Peyer's patch (tissue), 4 donors: Measurements from ENCODE around the gene CAMK2D.

Experiments
- POLR2A ChIP-seq, 2 donors: fragments of 450-650 bp; IDR thresholded peaks; one replicate each; pipeline ENCODE4 v1.5.1; 2017; ENCODE audit warnings: antibody characterized with exemption in 2 of 2, mild to moderate bottlenecking in 2 of 2, moderate library complexity in 2 of 2
- TF ChIP-seq, protein P1 (sequence below), 6 experiments: fragments of 450-650 bp in 4 of 6; fragments of 200-600 bp in 2 of 6; sonication (generic) in 1 of 6; IDR thresholded peaks; one replicate each; pipeline ENCODE4 v1.5.1; 2017 to 2019; ENCODE audit warnings: antibody characterized with exemption in 6 of 6, mild to moderate bottlenecking in 3 of 6, moderate library complexity in 1 of 6

DNA sequence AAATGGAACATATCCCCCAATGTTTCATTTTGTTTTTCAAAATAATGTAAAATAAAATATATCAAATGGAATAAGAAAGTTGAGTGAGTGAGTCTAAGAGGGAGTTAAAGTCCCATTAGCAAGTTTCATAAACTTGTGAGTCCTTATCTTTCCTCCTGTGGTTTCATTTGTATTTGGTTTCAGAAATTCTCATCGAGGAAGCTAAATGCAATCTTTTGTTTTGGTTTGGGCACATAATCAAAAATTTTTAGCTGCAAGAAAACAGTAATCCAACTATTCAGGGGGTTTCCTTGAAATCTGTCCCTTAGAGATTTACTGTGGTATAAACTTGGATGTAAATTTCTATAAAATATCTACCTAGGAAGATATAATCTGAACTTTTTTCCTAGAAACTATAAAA lies 124.2 kb downstream of the CAMK2D start:
- TF ChIP-seq POLR2A (IDR thresholded peaks at IDR 0.05), result no peak
- TF ChIP-seq, protein P1, sequence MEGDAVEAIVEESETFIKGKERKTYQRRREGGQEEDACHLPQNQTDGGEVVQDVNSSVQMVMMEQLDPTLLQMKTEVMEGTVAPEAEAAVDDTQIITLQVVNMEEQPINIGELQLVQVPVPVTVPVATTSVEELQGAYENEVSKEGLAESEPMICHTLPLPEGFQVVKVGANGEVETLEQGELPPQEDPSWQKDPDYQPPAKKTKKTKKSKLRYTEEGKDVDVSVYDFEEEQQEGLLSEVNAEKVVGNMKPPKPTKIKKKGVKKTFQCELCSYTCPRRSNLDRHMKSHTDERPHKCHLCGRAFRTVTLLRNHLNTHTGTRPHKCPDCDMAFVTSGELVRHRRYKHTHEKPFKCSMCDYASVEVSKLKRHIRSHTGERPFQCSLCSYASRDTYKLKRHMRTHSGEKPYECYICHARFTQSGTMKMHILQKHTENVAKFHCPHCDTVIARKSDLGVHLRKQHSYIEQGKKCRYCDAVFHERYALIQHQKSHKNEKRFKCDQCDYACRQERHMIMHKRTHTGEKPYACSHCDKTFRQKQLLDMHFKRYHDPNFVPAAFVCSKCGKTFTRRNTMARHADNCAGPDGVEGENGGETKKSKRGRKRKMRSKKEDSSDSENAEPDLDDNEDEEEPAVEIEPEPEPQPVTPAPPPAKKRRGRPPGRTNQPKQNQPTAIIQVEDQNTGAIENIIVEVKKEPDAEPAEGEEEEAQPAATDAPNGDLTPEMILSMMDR (IDR thresholded peaks at IDR 0.05), result no peak
